ENCODE measurements around the gene HSPD1. TPM values are rescaled to one million over a fixed set of nuclear protein-coding genes. Genes with fewer than 3 reads are reported as not detected.

Gene HSPD1
- total RNA-seq, 1 experiment from 2014 or later = 532 TPM

- POLR2A ChIA-PET (ENCODE audit: unreplicated experiment) = no interaction called here
- intact Hi-C loops (cut with micrococcal nuclease; ENCODE audit: unreplicated experiment) = no loop called here
- H3K4me3 ChIP-seq = peak overlapping the region; percentile 99
- peak overlapping the region; percentile 74 for H3K27ac ChIP-seq
- peaks cover 94% of the 10 kb centered on the region for H3K79me2 ChIP-seq (ENCODE audit: low read depth)
- peak in 1 of 2 experiments; percentile 60 for DNase-seq
- H3K9me2 ChIP-seq (ENCODE audit: insufficient read depth) = no peaks in the 10 kb centered on the region
- H4K20me1 ChIP-seq (ENCODE audit: insufficient read depth) = peaks cover 73% of the 10 kb centered on the region
- H3K36me3 ChIP-seq (ENCODE audit: low read depth) = peaks cover 65% of the 10 kb centered on the region
- peaks cover 34% of the 10 kb centered on the region for H3K4me1 ChIP-seq (replicated peaks; ENCODE audit: insufficient read depth)
- no peak for TF ChIP-seq EZH2 (IDR thresholded peaks at IDR 0.05; ENCODE audit: low read depth)
- no peaks in the 10 kb centered on the region for H3K27me3 ChIP-seq (ENCODE audit: insufficient read depth, low read depth)
- peak overlapping the region; percentile 93 for H3K4me2 ChIP-seq
- CTCF ChIA-PET = no interaction called here
- H2AFZ ChIP-seq = no peak overlapping the region
- H3F3A ChIP-seq (ENCODE audit: insufficient read depth, low read depth) = peaks cover 65% of the 10 kb centered on the region
- no TSS peak for BruUV-seq (replicated peaks)
- no peaks in the 10 kb centered on the region for H3K9me3 ChIP-seq (ENCODE audit: insufficient read depth, low read depth)
These were observed 2.3 kb downstream of the HSPD1 start for GRCh38 chr2:197497326-197497725.

GRCh38 chr2:197496695-197497094, 2.9 kb downstream of the HSPD1 start:
- intact Hi-C loops (cut with micrococcal nuclease; ENCODE audit: unreplicated experiment) = no loop called here
- CTCF ChIA-PET = no interaction called here

GRCh38 chr2:197495433-197496134, 4.1 kb downstream of the HSPD1 start:
- peak overlapping the region; percentile 99 for H3K4me3 ChIP-seq
- no peak overlapping the region for H2AFZ ChIP-seq
- H3K4me1 ChIP-seq (replicated peaks; ENCODE audit: insufficient read depth) = peaks cover 27% of the 10 kb centered on the region
- no peaks in the 10 kb centered on the region for H3K9me3 ChIP-seq (ENCODE audit: insufficient read depth, low read depth)
- no TSS peak for BruUV-seq (replicated peaks)
- peak overlapping the region; percentile 93 for H3K4me2 ChIP-seq
- peaks cover 66% of the 10 kb centered on the region for H3F3A ChIP-seq (ENCODE audit: insufficient read depth, low read depth)
- H3K27me3 ChIP-seq (ENCODE audit: insufficient read depth, low read depth) = no peaks in the 10 kb centered on the region
- TF ChIP-seq EZH2 (IDR thresholded peaks at IDR 0.05; ENCODE audit: low read depth) = no peak
- no peak for TF ChIP-seq CTCF (conservative IDR thresholded peaks at IDR 0.05)
- peaks cover 71% of the 10 kb centered on the region for H3K36me3 ChIP-seq (ENCODE audit: low read depth)
- DNase-seq = no peak
- H3K79me2 ChIP-seq (ENCODE audit: low read depth) = peaks cover 90% of the 10 kb centered on the region
- intact Hi-C loops (cut with micrococcal nuclease; ENCODE audit: unreplicated experiment) = no loop called here
- CTCF ChIA-PET = no interaction called here
- H3K9me2 ChIP-seq (ENCODE audit: insufficient read depth) = no peaks in the 10 kb centered on the region
- POLR2A ChIA-PET (ENCODE audit: unreplicated experiment) = no interaction called here
- peak overlapping the region; percentile 74 for H3K27ac ChIP-seq
- peaks cover 72% of the 10 kb centered on the region for H4K20me1 ChIP-seq (ENCODE audit: insufficient read depth)

More at GRCh38 chr2:197496695-197497094, 2.9 kb downstream of the HSPD1 start:
- peaks cover 63% of the 10 kb centered on the region for H3K36me3 ChIP-seq (ENCODE audit: low read depth)
- H3K9me2 ChIP-seq (ENCODE audit: insufficient read depth) = no peaks in the 10 kb centered on the region
- H3F3A ChIP-seq (ENCODE audit: insufficient read depth, low read depth) = peaks cover 65% of the 10 kb centered on the region
- POLR2A ChIA-PET (ENCODE audit: unreplicated experiment) = no interaction called here
- H3K27me3 ChIP-seq (ENCODE audit: insufficient read depth, low read depth) = no peaks in the 10 kb centered on the region
- TF ChIP-seq CTCF (conservative IDR thresholded peaks at IDR 0.05) (no peak), EZH2 (IDR thresholded peaks at IDR 0.05; ENCODE audit: low read depth) (no peak)
- H3K4me1 ChIP-seq (replicated peaks; ENCODE audit: insufficient read depth) = peaks cover 28% of the 10 kb centered on the region
- no peak overlapping the region for H2AFZ ChIP-seq
- no TSS peak for BruUV-seq (replicated peaks)
- H3K4me2 ChIP-seq = peak overlapping the region; percentile 93
- peak overlapping the region; percentile 99; the same call in 1 of the 2 replicates for H3K4me3 ChIP-seq
- no peaks in the 10 kb centered on the region for H3K9me3 ChIP-seq (ENCODE audit: insufficient read depth, low read depth)
- peak overlapping the region; percentile 74 for H3K27ac ChIP-seq
- peaks cover 94% of the 10 kb centered on the region for H3K79me2 ChIP-seq (ENCODE audit: low read depth)
- no peak for DNase-seq
- peaks cover 73% of the 10 kb centered on the region for H4K20me1 ChIP-seq (ENCODE audit: insufficient read depth)
